T-helper 1 cell treated with Interleukin-12 subunit alpha and Interleukin-12 subunit beta and Interleukin-4 antibody, amounts not matched to agents 30 μg/mL and 1 μg/mL, for 36 hours (primary cell): ENCODE data around the gene TPH2.

ENCODE experiments used
- H3K27ac Mint-ChIP-seq: one replicate; pipeline ENCODE4 v1.8.0; 2021; ENCODE audit warnings: mild to moderate bottlenecking, mixed read lengths
- H3K27me3 Mint-ChIP-seq: one replicate; pipeline ENCODE4 v1.8.0; 2021; ENCODE audit warnings: low read depth, mixed read lengths
- H3K36me3 Mint-ChIP-seq: one replicate; pipeline ENCODE4 v1.8.0; 2021; ENCODE audit warnings: low read depth, mixed read lengths
- H3K4me1 Mint-ChIP-seq: one replicate; pipeline ENCODE4 v1.8.0; 2021; ENCODE audit warnings: low read depth, mixed read lengths
- H3K4me3 Mint-ChIP-seq: one replicate; pipeline ENCODE4 v1.8.0; 2021; ENCODE audit warnings: mild to moderate bottlenecking, moderate library complexity, mixed read lengths
- H3K9me3 Mint-ChIP-seq: one replicate; pipeline ENCODE4 v1.8.0; 2021; ENCODE audit warnings: mixed read lengths

The TPH2 gene

GRCh38 chr12:71938728-71939385 is at the start of gene TPH2:
TPH2 (plus strand) TSS chr12:71938845; CDS start chr12:71938987, 142 bp downstream.
- Mint-ChIP-seq H3K9me3 (peaks cover 9% of the 10 kb centered on the region), H3K27me3 (peaks cover 43% of the 10 kb centered on the region), H3K27ac (no peak within 1 kb of the TSS), H3K36me3 (no peaks in the 10 kb centered on the region), H3K4me1 (peaks cover 7% of the 10 kb centered on the region), H3K4me3 (no peak within 1 kb of the TSS)

- no peak overlapping the region for H3K27ac Mint-ChIP-seq
- H3K36me3 Mint-ChIP-seq, result peaks cover 22% of the 10 kb centered on the region
Observed at GRCh38 chr12:71890475-71890874, 48.2 kb upstream of the TPH2 start.

GRCh38 chr12:71892059-71892458 is 46.6 kb upstream of the TPH2 start:
- Mint-ChIP-seq H3K4me1 (peaks cover 1% of the 10 kb centered on the region), H3K9me3 (no peaks in the 10 kb centered on the region), H3K27ac (no peak overlapping the region), H3K4me3 (no peak overlapping the region), H3K36me3 (peaks cover 25% of the 10 kb centered on the region), H3K27me3 (no peaks in the 10 kb centered on the region)

More at GRCh38 chr12:71890475-71890874, 48.2 kb upstream of the TPH2 start:
- Mint-ChIP-seq H3K9me3 (no peaks in the 10 kb centered on the region), H3K27me3 (no peaks in the 10 kb centered on the region), H3K4me3 (no peak overlapping the region), H3K4me1 (peaks cover 1% of the 10 kb centered on the region)

GRCh38 chr12:71896205-71896882 is 42.3 kb upstream of the TPH2 start:
- no peak overlapping the region for H3K27ac Mint-ChIP-seq
- H3K4me3 Mint-ChIP-seq, result no peak overlapping the region
- no peaks in the 10 kb centered on the region for H3K9me3 Mint-ChIP-seq
- H3K4me1 Mint-ChIP-seq, result no peaks in the 10 kb centered on the region
- no peaks in the 10 kb centered on the region for H3K27me3 Mint-ChIP-seq
- peaks cover 32% of the 10 kb centered on the region for H3K36me3 Mint-ChIP-seq

- no peak overlapping the region for H3K4me3 Mint-ChIP-seq
- H3K27me3 Mint-ChIP-seq, result no peaks in the 10 kb centered on the region
- no peak overlapping the region for H3K27ac Mint-ChIP-seq
- no peaks in the 10 kb centered on the region for H3K9me3 Mint-ChIP-seq
- peaks cover 13% of the 10 kb centered on the region for H3K4me1 Mint-ChIP-seq
- H3K36me3 Mint-ChIP-seq, result peaks cover 59% of the 10 kb centered on the region
Observed at GRCh38 chr12:71900091-71900490, 38.6 kb upstream of the TPH2 start.

DNA sequence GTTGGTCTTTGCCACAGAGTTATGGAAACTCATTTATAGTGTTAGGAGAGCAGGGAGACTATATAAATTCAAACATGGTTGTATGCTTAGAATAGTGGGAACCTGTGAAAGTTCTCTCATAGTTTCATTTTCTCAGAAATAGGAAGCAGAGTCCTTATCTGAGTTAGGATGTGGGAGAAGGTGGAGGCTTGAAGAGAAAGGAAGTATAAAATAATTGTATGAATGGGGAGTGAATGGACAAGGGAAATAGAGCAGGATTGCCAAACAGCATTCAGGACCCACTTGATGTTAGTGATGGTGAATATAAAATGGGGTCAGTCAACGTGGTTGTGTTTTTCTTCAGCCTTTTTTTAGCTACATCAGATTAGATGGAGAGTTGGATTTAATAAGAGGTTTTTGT is 34.0 kb upstream of the TPH2 start:
- Mint-ChIP-seq H3K4me3 (no peak overlapping the region), H3K27me3 (no peaks in the 10 kb centered on the region), H3K4me1 (peaks cover 13% of the 10 kb centered on the region), H3K27ac (no peak overlapping the region), H3K9me3 (peaks cover 6% of the 10 kb centered on the region), H3K36me3 (peaks cover 63% of the 10 kb centered on the region)

DNA sequence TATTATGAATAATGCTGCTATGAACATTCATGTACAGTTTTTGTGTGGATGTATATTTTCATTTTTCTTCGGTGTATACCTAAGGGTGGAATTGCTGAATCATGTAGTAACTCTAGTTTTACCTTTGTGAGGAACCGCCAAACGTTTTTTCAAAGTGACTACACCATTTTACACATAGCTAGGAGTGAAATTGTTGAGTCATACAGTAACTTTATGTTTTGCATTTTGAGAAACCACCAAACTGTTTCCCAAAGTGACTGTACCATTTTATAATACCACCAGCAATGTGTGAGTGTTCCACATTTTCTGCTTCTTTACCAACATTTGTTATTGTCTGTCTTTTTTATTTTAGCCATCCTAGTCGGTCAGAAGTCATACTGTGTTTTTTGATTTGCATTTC is 3.1 kb upstream of the TPH2 start:
- no peaks in the 10 kb centered on the region for H3K36me3 Mint-ChIP-seq
- H3K4me1 Mint-ChIP-seq, result peaks cover 7% of the 10 kb centered on the region
- peaks cover 9% of the 10 kb centered on the region for H3K9me3 Mint-ChIP-seq
- H3K4me3 Mint-ChIP-seq, result no peak overlapping the region
- H3K27ac Mint-ChIP-seq, result no peak overlapping the region
- H3K27me3 Mint-ChIP-seq, result peaks cover 32% of the 10 kb centered on the region

DNA sequence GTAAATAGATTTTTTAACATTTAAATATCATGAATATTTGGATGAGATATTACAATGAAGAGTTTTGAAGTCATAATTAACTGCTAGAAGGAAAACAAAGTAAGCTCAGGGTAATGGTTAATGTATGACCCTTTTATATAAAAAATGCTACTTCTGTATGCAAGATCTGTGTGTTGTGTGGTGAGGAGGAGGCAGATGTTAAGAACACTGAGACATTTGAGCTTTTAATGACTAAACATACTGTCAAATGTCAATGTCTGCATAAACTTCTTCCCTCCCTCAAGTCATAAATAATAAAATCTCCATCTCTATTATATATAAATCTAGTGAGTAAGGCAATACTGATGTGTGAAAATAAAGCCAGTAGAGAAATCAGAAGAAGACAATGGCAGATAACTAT is 1.4 kb downstream of the TPH2 start:
- H3K9me3 Mint-ChIP-seq, result peaks cover 9% of the 10 kb centered on the region
- no peaks in the 10 kb centered on the region for H3K36me3 Mint-ChIP-seq
- H3K4me3 Mint-ChIP-seq, result no peak overlapping the region
- H3K27me3 Mint-ChIP-seq, result peaks cover 52% of the 10 kb centered on the region
- H3K4me1 Mint-ChIP-seq, result peaks cover 7% of the 10 kb centered on the region
- H3K27ac Mint-ChIP-seq, result no peak overlapping the region

DNA sequence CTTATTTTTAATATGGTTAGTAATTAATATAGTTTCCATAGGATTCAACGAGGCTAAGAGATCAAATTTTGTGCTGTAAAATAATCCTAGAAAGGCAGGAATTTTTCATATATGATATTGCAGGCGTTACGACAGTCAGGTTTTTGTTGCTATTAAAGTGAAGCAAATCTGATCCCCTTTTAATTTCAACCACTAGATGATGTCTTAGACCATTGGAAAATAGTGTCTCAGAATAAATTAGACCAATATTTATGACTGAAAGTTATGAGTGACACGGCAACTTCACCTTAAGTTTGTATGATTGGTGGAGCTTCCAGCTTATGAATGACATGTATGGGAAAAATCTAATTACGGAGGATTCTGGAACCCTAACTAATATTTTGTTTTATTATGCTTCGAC is 2.5 kb downstream of the TPH2 start:
- Mint-ChIP-seq H3K9me3 (peaks cover 9% of the 10 kb centered on the region), H3K4me1 (peaks cover 2% of the 10 kb centered on the region), H3K36me3 (no peaks in the 10 kb centered on the region), H3K27me3 (peaks cover 61% of the 10 kb centered on the region), H3K4me3 (no peak overlapping the region), H3K27ac (no peak overlapping the region)

GRCh38 chr12:71942259-71942658 is 3.6 kb downstream of the TPH2 start:
- peaks cover 2% of the 10 kb centered on the region for H3K4me1 Mint-ChIP-seq
- no peaks in the 10 kb centered on the region for H3K9me3 Mint-ChIP-seq
- no peak overlapping the region for H3K4me3 Mint-ChIP-seq
- no peak overlapping the region for H3K27ac Mint-ChIP-seq
- peaks cover 53% of the 10 kb centered on the region for H3K27me3 Mint-ChIP-seq
- H3K36me3 Mint-ChIP-seq, result no peaks in the 10 kb centered on the region

DNA sequence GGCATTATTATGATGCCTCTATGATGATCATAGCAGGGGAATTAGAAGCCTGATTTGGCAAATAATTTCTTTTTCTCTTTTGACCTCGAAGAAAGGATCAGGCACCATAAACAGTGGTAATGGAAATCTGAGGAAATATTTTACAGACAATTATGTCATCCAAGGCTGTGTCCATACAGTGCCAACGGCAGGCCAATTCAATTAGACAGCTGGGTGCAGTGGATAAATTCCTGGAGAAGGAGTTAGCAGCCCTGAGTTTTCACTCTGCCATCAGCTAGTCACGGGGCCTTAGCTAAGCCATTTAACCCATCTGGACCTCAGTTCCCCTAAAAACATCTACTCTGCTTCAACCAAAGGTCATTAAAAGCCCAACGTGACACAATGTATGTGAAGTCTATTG is 4.1 kb downstream of the TPH2 start:
- Mint-ChIP-seq H3K9me3 (no peaks in the 10 kb centered on the region), H3K4me3 (no peak overlapping the region), H3K27ac (no peak overlapping the region), H3K27me3 (peaks cover 49% of the 10 kb centered on the region), H3K36me3 (no peaks in the 10 kb centered on the region), H3K4me1 (peaks cover 2% of the 10 kb centered on the region)

DNA sequence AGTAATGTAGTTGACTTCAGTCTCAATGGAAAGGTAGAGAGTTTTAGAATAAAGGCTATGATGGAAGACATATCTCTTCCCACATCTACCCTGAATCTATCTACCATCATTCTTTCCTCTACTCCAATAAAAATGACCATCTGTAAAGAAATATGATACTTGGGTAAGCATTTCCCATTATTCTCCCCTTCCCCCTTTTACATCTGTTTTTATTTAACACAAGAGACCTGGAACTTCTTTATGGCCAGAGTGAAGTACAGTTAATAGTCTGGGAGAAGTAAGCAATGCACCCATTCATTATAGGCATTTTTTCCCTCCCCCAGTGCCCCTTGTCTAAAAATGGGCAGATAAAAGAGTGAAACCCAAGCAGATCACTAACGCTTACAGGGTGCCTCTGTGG is 6.5 kb downstream of the TPH2 start:
- Mint-ChIP-seq H3K27me3 (peaks cover 32% of the 10 kb centered on the region), H3K4me3 (no peak overlapping the region), H3K27ac (no peak overlapping the region), H3K36me3 (no peaks in the 10 kb centered on the region), H3K4me1 (no peaks in the 10 kb centered on the region), H3K9me3 (no peaks in the 10 kb centered on the region)

DNA sequence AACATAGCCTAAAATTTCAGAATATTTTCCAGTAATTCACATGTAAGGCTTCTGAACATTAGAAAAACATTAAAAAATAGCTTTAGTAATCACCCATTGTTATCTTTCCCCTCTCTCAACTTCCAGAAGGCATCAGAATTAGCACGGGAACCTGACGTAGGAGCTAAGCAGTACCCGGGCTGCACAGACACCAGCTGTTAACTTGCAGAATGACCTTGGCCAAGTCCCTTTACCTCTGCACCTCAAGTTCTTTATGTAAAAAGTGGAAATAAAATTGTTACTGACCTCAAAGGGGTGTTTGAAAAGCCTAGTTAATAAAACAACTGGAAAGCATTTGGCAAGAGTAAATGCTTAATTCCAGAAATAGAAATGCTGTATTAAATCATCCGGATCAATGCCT is 7.2 kb downstream of the TPH2 start:
- H3K4me3 Mint-ChIP-seq, result no peak overlapping the region
- H3K36me3 Mint-ChIP-seq, result no peaks in the 10 kb centered on the region
- H3K27me3 Mint-ChIP-seq, result peaks cover 25% of the 10 kb centered on the region
- H3K9me3 Mint-ChIP-seq, result no peaks in the 10 kb centered on the region
- H3K27ac Mint-ChIP-seq, result no peak overlapping the region
- H3K4me1 Mint-ChIP-seq, result no peaks in the 10 kb centered on the region

DNA sequence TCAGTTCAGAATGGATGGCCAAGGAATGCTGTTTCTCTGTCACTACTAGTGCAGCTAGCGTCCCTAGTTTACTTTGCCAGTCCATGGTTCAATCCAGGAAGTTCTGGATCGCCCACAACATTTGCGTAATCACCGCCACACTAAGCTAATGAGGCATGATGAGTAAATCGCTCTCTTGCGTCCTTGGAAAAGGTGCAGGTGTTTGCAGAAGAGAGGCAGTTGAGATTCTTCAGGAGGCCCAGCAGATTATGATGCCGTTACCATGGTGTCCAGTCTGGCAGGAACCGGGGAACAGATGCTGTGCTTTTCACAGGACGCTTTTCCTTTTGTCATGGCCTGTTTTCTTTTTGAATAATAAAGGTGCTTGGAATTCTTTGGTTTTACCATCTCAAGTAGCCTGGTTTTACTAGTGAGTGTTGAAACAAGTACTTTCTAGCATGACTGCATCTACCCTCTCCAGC is 9.0 kb downstream of the TPH2 start:
- H3K9me3 Mint-ChIP-seq, result no peaks in the 10 kb centered on the region
- no peaks in the 10 kb centered on the region for H3K36me3 Mint-ChIP-seq
- peaks cover 25% of the 10 kb centered on the region for H3K27me3 Mint-ChIP-seq
- no peak overlapping the region for H3K4me3 Mint-ChIP-seq
- H3K27ac Mint-ChIP-seq, result no peak overlapping the region
- H3K4me1 Mint-ChIP-seq, result no peaks in the 10 kb centered on the region

GRCh38 chr12:71948390-71948789 is 9.7 kb downstream of the TPH2 start:
- Mint-ChIP-seq H3K9me3 (no peaks in the 10 kb centered on the region), H3K36me3 (no peaks in the 10 kb centered on the region), H3K27me3 (peaks cover 20% of the 10 kb centered on the region), H3K4me3 (no peak overlapping the region), H3K4me1 (no peaks in the 10 kb centered on the region), H3K27ac (no peak overlapping the region)
